Skin epidermis (tissue), 12 donors: ENCODE data around the gene LPGAT1.
A peak's percentile ranks its signal among the peaks of the same experiment; 100 is the strongest.

Source experiments
- H3K27ac ChIP-seq, 21 experiments: fragments of 200-600 bp; sonication (generic) in 11 of 21; one replicate each; pipeline ENCODE4 v1.5.0; 2020; ENCODE audit warnings: mild to moderate bottlenecking in 3 of 21, inconsistent platforms in 2 of 21, moderate library complexity in 2 of 21
- H3K4me3 ChIP-seq, 7 experiments: fragments of 200-600 bp; sonication (generic) in 2 of 7; one replicate each; pipeline ENCODE4 v1.5.0; 2020; ENCODE audit warnings: inconsistent platforms in 2 of 7, mild to moderate bottlenecking in 2 of 7, moderate library complexity in 1 of 7

The LPGAT1 gene

DNA sequence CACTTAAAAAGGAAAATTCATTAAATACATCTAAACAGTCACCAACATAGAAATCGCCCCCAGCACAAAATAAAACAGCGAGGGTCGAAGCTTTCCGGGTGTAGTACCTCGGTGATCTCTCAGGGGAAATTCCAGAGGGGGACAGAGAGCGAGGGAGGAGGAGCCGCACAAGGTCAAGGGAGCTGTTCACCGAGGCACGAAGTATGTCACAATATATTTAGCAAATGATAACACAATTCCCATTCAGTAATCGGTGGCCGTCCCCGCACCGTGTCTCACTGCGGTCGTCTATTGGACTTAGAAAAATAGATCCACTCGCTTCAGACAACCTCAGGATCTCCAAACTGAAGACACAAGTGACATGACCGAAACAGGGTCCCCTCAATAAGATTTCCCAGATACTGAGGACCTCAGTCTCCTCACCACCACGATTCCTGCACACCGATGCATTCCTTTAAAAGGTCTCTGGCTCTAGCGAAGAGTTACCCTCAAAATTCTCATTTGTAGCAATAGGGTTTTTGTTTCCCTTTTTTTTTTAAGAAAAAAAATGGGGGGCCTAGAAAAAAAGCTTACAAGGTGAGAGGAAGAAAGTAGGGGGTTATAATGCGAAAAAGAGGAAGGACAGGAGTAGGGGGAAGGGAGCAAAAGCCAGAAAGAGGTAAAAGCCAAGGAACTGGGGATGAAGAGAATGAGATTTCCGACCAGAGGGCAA is 1.1 kb downstream of the LPGAT1 start:
- H3K27ac ChIP-seq, result peak overlapping the region in 13 of 21 experiments; percentile 88 to 99 (median 95)
- peak overlapping the region; percentile 69 to 95 (median 89) for H3K4me3 ChIP-seq

DNA sequence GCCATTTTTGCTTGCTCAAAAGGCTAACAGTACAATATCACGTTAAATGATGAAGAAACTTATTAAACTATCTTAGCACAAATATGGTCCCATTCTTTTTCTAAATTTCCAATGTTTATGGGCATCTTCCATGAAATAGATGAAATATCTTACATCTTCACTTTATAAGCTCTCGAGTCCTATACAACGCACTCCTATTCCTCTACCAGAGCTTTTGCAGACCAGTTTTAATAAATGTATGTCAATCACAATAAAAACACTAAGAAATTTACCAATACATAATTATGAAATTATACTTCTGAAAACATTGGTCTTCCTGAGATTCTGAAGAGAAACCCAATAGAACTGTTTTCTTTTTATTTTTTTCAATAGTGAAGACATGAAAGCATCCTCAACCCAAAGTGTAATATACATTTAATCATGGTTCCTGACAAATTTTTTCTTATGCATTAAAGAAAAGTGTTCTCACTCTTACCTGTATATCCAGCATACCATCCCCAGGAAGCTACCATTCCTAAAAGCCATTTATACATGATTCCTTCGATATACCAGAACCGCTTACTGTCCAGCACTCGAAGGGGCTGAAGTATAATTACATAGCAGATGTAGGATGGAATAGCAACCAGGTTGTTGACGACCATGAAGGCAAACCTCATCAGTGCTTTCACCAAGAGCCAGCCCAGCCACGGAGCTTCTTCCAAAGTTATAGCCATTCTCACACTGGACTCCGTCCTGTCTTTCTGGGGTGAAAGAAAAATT is 1.8 kb downstream of the LPGAT1 start:
- Histone ChIP-seq H3K4me3 (peak overlapping the region in 4 of 7 experiments; percentile 78 to 93 (median 91)), H3K27ac (peak overlapping the region in 1 of 21 experiments; percentile 98)

DNA sequence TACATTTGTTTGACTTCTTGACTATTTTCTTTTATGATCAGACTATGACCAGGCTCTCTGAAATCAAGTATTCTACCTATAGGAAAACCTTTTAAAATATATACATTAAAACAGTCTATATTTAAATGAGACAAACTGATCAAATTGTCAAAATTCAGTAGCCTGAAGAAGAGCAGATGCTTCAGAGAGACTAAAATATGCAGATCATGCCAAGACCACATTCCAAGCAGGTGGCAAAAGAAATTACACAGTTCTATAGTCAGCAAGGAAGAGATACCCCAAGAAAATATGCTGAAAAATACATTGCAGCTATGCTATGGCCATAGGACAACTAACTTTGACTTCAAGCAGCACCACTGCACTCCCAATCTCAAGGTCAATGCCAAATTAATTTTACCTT is 3.5 kb downstream of the LPGAT1 start:
- no peak overlapping the region for H3K4me3 ChIP-seq
- H3K27ac ChIP-seq, result no peak overlapping the region

DNA sequence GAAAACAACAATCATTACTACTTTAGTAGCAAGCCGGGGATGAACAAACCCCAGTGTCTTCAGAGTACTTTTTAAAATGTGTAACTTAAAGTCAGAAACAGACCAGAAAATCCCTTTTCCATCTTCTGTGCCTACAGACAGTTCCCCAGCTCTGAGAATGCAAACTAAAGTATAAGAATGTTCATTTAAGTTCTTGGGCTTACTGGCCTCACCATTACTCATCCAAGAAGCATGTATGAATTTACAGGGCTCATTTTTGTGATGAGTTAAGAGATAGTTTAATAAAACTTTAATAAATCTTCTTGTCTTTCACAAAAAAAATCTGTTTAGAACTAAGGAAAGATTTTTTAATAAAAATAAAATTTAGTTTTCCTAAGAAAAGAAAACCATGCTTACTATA is 4.6 kb downstream of the LPGAT1 start:
- H3K27ac ChIP-seq, result no peak overlapping the region
- H3K4me3 ChIP-seq, result no peak overlapping the region

DNA sequence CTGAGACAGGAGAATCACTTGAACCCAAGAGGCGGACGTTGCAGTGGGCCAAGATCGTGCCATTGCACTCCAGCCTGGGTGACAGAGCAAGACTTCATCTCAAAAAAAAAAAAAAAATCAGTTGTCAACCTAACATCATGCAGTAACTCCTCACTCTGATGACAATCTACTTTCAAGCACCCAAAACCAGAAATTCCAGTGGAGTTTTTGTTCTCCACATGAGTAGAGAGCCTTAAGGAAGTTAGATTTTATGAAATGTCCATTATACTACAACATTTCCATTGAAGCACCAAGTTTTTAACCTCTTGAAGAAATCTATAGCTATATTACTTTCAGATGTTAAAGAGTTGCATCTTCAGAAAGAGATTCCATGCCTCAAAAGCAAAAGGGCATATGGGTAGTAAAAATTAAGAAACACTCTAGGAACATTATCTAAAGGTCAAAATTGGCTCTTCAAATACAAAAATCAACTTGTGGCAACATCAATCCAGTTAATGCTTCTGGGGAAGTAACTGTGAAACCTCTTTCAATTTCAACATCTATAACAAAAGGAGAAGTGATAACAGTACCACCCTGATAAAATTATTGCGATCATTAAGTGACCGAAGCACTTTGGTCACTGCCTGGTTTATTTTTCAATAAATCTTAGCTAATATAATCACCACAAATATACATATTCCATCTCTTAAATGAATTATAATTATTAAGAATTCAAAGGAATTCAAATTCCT is 7.7 kb downstream of the LPGAT1 start:
- Histone ChIP-seq H3K4me3 (no peak overlapping the region), H3K27ac (no peak overlapping the region)

DNA sequence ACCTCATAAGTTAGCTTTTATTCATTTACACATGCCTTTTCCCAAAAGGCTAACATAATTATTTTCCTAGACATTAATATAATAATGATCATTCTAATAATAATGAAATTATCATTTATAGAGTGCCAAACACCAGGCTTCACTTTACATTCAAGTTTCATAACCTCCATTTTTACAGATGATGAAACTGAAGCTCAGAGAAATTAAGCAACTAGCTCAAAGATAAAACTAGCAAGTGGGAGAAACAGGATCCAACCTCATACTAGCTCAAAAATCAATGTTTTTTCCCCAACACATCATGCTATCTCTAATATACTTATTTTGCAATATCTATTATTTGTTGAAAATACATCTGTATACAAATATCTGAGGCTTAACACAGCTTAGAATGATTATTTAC is 14.0 kb downstream of the LPGAT1 start:
- Histone ChIP-seq H3K27ac (no peak overlapping the region), H3K4me3 (no peak overlapping the region)

DNA sequence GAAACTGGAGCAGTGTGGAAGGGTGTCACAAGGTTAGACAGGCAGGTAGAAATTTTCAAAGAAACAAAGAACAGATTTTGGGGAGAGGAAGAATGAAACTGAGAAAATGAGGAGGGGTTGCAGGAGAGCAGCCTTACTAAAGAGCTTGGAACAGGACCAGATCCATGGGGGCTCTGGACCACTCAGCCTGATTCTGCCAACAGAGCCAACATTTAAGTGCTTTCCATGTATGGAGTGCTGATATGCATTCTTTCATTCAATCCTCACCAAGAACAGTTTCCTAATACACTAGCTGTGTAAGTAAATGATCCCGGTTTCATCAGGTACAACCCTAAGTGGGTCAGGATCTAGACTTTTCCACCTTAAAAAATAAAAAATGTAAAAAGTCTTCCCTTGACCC is 16.2 kb downstream of the LPGAT1 start:
- no peak overlapping the region for H3K4me3 ChIP-seq
- H3K27ac ChIP-seq, result no peak overlapping the region

DNA sequence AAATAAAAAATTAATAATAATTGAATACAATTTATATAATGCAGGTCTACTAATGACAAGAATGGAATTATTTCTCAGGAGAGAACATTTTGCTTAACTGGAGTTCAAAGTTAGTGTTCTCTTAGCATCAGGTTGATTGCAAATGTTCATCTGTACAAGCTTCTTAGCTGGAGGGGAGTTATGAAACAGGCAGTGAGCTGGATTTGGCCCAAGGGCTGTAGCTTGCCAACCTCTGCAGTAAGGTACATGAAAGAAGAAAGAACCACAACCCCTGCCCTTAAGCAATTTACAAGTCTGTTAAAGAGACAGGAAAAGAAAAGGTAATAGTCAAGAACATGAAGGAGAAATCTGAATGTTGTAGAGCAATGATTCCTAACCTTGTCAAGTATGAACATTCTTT is 17.0 kb downstream of the LPGAT1 start:
- Histone ChIP-seq H3K4me3 (no peak overlapping the region), H3K27ac (no peak overlapping the region)

DNA sequence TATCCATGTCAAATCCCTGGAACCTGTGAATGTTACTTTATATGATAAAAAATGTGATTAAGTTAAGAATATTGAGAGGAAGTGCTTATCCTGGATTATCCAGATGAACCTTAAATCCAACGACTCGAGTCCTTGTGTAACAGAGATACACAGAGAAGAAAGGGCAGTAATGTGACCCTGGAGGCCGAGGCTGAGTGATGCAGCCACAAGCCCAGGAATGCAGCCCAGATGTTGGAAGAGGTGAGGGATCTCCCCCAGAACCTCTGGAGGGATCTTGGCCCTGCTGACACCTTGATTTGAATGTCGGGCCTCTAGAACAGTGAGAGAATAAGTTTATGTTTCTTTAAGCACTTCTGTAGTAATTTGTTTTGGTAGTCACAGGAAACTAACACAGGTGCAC is 18.0 kb downstream of the LPGAT1 start:
- no peak overlapping the region for H3K27ac ChIP-seq
- H3K4me3 ChIP-seq, result no peak overlapping the region

DNA sequence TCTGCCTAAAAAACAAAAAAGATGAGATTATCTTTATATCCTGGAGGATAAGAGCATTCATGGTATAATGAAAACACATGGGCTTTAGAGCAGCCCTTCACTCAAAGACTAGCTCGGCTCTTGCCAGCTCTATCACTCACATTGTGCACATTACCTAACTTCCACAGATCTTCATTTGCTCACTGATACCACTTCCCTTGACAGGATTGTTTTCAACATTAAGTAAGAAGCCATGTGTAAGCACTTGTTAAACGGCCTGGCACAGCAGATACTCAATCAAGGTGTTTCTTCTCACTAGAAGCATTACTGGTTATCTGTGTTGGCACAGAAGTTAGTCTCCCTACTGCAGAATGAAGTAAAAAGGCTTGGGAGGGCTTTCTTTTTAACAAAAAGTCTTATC is 18.7 kb downstream of the LPGAT1 start:
- Histone ChIP-seq H3K27ac (no peak overlapping the region), H3K4me3 (no peak overlapping the region)

DNA sequence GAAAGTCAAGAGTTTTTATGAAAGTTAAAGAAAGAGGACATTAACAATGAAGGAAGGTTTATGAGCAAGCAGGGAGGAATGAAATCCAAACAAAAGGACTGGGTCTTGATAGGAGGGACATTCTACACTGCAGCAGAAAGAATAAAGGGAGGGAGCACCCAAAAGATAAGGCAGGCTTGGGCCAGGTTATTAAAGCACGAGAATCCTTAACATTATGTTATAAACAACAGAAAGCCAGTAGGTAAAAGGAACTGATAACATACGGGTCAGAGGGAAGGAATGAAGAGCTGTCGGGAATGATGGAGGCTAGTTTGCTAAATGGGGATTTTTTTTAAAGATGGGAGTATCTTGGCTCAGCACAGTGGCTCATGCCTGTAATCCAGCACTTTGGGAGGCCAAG is 19.4 kb downstream of the LPGAT1 start:
- no peak overlapping the region for H3K4me3 ChIP-seq
- H3K27ac ChIP-seq, result no peak overlapping the region

DNA sequence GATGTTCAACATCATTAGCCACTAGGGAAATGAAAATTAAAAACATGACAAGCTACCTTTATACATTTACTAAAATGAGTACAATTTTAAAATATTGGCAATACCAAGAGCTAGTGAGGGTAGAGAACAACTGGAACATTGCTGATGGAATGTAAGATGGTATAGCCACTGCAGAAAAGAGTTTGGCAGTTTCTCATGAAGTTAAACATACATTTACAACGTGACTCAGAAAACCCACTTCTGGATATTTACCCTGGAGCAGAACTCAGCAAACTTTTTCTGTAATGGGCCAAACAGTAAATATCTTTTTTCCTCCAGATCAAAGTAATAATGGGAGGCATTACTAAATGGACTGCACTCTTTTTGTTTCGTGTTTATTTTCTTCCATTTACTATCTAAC is 22.1 kb downstream of the LPGAT1 start:
- Histone ChIP-seq H3K27ac (no peak overlapping the region), H3K4me3 (no peak overlapping the region)

DNA sequence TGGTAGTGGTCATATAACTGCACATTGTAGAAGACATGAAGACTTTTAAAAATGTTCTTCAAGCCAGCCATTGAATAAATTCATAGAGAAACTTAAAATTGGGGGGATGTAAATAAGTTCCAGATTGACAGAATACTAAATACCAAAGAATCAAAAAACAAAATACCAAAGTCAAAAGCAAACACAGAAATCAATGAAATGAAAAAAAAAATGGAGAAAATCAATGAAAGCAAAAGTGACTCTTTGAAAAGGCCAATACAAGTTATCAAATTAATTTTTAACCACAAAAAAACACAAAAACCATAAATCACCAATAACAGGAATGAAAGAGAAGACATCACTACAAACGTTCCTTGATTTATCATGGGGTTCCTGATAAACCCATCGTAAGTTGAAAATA is 25.6 kb downstream of the LPGAT1 start:
- Histone ChIP-seq H3K4me3 (no peak overlapping the region), H3K27ac (no peak overlapping the region)

DNA sequence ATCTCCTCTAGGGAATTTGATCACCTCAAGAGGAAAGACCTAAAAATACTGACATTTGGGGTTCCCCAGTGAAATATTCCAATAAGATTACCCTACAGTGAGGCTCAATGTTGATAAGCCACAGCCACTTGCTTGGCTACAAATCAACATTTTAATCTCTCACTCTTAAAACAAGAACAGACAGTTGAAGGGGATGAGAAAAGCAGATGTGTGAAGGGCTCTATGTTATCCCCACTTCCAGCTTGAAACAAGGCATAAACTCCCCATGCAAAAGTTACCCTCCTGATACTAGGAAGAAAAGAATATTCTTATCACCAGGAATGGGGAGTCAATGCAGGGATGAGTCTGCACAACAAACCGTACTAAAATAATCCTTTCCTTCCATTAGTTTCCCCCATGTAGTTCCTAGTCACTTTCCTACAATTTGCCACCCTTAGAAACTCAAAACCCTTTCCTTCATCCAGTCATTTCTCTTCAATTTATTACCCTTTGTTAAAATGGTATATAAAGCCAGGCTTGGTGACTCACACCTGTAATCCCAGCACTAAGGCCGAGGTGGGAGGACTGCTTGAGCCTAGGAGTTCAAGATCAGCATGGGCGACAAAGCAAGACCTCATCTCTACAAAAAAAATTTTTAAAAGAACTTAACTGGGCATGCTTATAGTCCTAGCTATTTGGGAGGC is 29.5 kb downstream of the LPGAT1 start:
- Histone ChIP-seq H3K4me3 (no peak overlapping the region), H3K27ac (no peak overlapping the region)

DNA sequence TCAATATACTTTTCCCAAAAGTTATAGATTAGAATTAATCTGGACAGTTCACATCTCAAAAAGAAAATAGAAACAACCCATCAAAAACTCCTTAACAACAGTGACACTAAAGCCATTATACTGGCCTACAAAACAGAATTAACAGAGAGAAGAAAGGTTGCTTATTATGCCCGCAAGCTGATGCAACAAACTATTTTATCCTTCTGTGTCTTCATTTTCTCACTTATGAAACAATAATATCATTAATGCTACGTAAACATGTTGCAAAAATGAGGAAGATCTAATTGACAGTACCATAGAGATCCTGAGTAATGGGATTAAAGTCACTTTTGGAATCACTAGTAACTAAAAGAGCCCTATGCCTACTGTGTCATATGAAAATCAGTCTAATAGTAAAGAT is 32.6 kb downstream of the LPGAT1 start:
- no peak overlapping the region for H3K4me3 ChIP-seq
- H3K27ac ChIP-seq, result no peak overlapping the region

DNA sequence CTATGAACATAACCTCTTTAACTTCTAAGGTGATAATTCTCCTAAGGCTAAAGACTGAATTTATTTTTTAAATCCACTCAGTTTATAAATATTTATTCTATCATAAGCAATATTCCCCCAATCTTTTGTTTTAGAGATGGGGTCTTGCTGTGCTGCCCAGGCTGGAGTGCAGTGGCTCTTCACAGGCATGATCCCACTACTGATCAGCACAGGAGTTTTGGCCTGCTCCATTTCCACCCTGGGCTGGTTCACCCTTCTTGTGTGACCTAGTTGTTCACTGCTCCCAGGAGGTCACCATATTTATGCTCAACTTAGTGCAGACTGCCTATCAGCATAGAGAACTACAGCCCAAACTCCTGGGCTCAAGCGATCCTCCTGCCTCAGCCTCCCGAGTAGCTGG is 38.6 kb downstream of the LPGAT1 start:
- no peak overlapping the region for H3K4me3 ChIP-seq
- H3K27ac ChIP-seq, result no peak overlapping the region

DNA sequence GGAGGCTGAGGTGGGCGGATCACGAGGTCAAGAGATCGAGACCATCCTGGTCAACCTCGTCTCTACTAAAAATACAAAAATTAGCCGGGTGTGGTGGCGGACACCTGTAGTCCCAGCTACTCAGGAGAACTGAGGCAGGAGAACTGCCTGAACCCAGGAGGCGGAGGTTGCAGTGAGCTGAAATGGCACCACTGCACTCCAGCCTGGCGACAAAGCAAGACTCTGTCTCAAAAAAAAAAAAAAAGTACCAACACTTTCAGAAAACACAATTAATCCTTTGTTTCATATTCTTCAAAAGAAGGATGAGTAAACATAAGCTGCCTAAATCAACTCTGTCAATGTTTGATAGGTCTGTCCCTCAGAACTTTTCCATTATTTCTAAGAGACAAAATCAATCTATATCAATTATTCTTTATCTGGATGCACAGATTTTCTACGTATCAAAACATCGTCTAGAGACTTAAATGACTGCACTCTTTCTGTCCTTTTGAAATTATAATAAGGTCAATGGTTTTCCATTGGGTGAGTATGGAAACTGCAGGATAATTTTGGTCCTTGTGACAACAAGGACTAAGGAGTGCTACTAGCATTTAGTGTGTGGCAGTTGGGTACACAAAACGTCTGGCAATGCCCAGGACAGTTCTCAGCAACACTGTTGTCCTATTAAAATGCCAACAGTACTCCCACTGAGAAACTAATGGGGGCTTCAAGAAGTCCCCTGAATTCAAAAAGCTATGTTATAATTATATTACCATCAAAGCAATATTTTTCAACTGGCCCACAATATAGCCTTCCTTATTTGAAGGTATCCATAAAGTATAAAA is 40.7 kb downstream of the LPGAT1 start:
- Histone ChIP-seq H3K4me3 (no peak overlapping the region), H3K27ac (no peak overlapping the region)

DNA sequence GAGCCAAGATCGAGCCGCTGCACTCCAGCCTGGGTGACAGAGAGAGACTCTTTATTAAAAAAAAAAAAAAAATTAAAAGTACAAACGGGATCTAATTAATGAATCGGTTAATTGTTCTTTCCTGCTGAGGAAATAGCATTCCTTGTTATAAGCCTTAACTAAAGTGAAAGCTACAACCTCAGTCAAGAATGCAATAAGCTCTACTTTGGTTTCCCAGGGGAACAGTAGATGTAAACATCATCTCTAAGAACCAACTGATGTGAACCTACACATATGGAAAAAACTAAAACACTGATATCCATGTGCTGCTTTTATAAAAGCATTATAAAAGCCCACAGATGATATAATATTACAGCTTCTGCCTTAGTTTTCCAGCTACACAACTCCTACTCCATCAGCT is 41.9 kb downstream of the LPGAT1 start:
- Histone ChIP-seq H3K4me3 (no peak overlapping the region), H3K27ac (no peak overlapping the region)

DNA sequence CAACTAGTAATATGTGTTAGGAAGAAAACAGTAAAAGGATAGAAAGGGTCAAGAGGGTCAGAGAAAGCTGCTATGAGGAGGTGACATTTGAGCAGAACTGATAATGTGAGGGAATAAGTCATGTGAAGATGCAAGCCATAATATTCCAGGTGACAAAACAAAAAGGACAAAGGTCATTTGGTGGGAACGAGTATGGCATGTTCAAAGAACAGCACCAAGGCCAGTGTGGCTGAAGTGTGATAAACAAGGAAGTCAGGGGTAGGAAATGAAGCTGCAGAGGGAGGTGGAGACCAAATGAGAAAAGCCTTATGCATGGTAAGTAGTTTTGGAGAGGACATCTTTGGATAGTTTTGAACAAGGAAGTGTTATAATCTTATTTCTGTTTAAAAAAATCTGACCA is 46.7 kb downstream of the LPGAT1 start:
- Histone ChIP-seq H3K27ac (no peak overlapping the region), H3K4me3 (no peak overlapping the region)

DNA sequence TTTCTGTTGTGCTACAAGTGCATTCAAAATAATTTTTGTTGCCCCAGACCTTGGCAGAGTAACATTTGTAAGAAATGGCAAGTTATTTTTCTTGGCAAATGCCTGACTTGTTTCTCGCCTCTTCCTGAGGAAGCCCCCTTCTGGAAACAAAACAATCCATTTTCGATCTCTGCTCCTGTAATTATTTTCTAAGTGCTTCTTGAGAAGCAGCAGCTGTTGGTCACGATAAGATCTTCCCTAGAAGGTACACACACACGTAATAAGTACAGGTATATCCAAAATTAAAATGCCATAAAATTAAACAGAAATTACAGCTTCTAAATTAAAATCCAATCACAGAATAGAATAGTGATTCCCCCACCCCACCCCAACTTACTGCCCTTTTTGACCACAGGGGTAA is 47.3 kb downstream of the LPGAT1 start:
- Histone ChIP-seq H3K27ac (no peak overlapping the region), H3K4me3 (no peak overlapping the region)
